Kidney tubule cell (primary cell): Measurements from ENCODE around the gene ATP11A.
A peak's percentile ranks its signal among the peaks of the same experiment; 100 is the strongest.

Source experiments
- DNase-seq: peaks from one replicate; pipeline ENCODE4 v3.0.0-alpha.2; 2018; ENCODE audit warnings: low spot score

ATP11A gene

GRCh38 chr13:112710855-112711527 is 21.2 kb downstream of the ATP11A start:
- DNase-seq: no peak

GRCh38 chr13:112711528-112712265 is 21.9 kb downstream of the ATP11A start:
- peak; percentile 96 for DNase-seq

GRCh38 chr13:112712451-112713207 is 22.8 kb downstream of the ATP11A start:
- DNase-seq: no peak

GRCh38 chr13:112713517-112714253 is 23.8 kb downstream of the ATP11A start:
- no peak for DNase-seq

- no peak for DNase-seq
These were observed 24.7 kb downstream of the ATP11A start for GRCh38 chr13:112714376-112715174.

DNA sequence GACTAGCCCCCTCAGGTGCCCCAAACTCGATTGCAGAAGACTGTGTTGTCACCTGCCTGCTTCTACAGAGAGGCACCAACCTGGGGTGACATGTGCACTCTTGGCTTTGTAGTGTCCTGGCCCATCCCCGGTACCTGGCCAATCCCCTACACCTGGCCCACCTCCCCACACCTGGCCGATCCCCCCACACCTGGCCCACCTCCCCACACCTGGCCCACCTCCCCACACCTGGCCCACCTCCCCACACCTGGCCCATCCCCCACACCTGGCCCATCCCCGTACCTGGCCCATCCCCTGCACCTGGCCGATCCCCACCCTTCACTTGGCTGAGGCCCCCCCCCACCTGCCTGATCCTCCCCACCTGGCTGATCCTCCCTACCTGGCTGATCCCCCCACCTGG is 25.4 kb downstream of the ATP11A start:
- DNase-seq: no peak

- no peak for DNase-seq
These were observed 26.1 kb downstream of the ATP11A start for GRCh38 chr13:112715715-112716460.

DNA sequence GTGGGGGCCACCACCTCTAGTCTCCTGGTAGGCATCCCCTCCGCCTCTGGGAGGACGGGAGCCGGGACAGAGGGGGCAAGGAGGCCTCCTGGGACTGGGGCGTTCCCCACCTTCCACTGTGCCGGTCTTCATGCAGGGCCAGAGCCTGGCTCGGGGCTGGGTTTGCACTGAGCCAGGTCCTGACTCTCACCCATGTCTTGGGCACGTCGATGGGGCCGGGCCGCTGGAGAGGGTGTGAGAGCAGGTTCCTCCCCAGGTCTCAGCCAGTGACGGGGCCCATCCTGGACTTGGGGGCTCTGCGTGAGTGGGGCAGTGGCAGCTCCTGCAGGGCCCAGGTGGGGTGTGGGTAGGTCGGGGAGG is 26.6 kb downstream of the ATP11A start:
- DNase-seq: no peak

DNA sequence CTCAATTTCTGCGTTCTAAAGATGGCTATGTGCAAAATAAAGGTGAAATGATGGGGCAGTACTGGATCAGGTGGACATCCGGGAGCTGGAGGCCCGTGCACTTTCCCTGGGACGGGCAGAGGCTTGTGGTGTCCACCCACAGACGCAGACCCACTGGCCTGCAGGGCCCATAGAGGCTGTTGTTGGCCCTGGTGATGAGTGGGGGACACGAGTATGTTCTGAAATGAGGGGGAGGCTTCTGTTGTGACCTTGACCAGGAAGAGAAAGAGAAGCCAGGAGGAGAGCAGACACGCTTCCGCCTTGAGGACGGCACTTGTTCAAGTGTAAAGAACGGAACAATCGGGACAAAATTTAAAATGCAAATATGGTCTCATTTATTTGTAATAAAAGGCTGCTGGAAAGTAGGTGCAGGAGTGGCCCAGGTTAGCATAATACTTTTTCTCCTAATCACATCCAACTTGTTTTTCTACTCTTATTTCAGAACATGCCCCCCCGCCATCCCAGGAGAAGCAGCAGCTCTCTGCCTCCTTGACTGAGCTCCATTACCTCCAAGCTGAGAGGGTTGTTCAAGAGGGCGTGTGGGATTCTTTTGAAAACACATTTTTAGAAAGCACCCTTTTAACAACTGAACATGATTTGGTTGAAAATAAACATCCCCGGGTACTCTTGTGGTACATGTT is 27.1 kb downstream of the ATP11A start:
- no peak for DNase-seq

DNA sequence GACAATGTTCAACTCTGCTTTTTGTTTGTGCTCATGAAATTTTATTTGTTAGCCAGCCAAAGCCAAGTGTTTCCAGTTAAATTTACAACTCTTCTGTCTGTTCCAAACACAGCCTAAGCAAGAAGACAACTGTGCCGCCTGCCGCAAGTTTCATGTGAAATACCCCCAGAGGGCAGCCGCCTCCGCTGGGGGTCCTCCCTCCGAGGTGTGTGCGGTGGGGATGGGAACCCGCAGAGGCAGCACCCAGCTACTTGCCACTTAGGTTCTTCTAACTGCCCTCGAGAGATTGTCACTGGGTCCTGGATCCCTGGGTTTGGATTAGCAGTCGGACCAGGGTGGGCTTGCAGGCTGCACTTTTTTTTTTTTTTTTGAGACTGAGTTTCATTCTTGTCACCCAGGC is 28.5 kb downstream of the ATP11A start:
- DNase-seq: no peak

DNA sequence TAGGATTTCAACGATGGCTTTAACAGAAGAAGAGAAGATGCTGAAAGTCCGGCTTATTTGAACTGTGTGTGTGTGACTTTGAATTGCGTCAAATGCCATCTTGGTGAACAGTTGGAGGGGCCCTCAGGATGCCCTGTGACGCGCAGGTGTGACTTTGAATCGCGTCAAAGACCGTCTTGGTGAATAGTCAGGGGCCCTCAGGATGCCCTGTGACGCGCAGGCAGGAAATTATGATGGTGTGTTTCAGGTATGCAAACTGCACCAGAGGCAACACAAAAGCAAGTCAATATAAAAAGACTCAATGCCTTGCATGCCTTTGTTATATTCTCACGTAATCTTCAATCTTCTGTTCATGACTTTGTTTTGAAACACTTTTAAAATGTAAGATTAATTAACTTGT is 29.2 kb downstream of the ATP11A start:
- peak; percentile 22 for DNase-seq

- DNase-seq: no peak
These were observed 29.7 kb downstream of the ATP11A start for GRCh38 chr13:112719556-112719955.

GRCh38 chr13:112720251-112720650 is 30.4 kb downstream of the ATP11A start:
- no peak for DNase-seq

DNA sequence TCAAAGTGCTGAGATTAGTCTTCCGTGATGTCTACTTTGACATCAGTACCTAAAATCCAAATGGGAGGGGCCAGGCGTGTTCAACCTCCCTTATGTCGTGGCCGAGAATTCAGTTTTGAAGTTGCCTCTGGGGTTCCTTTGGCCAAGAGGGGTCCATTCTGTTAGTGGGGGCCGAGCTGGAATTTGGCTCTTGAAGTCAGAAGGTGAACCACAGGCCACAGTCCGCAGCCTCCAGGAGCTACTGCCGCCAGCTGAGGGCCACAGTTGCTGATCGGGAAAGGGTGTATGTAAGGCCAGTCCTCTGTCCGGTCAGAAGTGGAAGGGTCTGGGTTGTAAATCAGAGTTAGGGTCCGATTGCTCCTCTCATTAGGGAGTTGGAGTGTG is 31.0 kb downstream of the ATP11A start:
- DNase-seq: no peak

DNA sequence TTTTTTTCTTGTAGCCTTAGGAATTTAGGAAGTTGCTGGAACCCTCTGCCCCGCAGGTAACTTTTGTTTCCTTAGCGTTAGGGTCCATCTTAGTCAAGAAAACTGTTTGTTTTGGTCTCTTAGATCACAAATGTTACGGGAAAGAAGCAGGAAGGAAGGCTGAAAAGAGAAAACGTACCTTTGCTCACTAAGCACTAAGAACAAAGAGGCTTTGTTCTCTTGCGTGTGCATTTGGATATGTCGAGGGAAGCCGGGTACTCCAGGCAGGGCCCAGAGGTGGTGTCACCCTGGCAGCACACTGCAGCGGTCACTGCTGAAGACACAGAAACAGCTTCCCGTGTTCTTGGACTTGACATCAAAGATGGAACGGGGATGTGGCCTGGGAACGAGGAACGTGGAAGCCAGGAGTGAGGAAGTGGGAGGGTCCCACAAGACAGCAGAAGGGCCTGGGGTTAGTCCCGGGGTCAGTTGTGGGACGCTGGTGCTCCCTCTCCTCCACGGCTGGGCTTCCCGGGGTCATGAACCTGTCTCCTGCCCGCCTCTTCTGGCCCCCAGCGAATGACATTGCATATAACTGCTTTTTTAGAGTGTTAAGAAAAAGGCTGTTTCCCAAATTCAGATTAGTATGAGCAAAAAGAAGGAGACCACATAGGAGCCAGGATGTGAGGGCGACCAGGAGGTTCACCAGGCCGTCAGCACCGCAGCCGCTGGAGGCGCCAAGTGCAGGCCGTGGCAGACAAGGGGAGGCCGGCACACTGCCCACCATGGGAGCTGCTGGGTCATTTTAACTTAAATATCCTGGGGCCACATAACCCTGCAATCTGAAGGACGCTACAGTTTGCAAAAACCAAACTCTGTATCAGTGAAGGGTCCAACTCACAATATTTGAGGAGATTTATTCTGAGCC is 31.6 kb downstream of the ATP11A start:
- no peak for DNase-seq

GRCh38 chr13:112722433-112723263 is 32.8 kb downstream of the ATP11A start:
- DNase-seq: peak; percentile 79

DNA sequence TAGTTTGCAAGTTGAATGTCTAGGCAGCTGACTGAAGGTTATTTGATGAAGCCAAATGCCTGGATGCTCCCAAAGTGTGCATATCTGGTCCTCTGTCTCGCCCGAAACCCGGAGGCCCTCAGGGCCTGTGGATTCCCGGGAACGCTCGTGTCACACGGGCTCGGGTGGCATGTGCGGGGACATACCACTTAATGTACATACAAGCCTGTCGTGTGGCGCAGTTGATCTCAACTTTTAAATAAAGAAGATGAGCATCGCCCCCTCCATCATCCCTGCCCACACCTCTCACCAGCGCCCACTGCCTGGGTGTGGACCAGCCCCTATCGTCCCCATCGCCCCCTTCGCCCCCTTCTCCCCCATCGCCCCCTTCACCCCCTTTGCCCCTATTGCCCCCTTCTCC is 33.9 kb downstream of the ATP11A start:
- no peak for DNase-seq

GRCh38 chr13:112724788-112725345 is 35.0 kb downstream of the ATP11A start:
- DNase-seq: peak; percentile 42
